HG02870 (cell line): ENCODE measurements around the gene PPP2R3B.

Experiments used
- ATAC-seq: cut with Tn5 transposase; IDR thresholded peaks from one replicate; pipeline ENCODE4 v1.9.1; 2021; ENCODE audit warnings: mild to moderate bottlenecking, moderate library complexity; ENCODE audit not compliant: unreplicated experiment

Gene PPP2R3B

GRCh38 chrX:372856-373640 lies 13.7 kb downstream of the PPP2R3B start:
- no peak for ATAC-seq

GRCh38 chrX:371907-372306 lies 14.8 kb downstream of the PPP2R3B start:
- ATAC-seq: no peak

GRCh38 chrX:370963-371745 lies 15.6 kb downstream of the PPP2R3B start:
- no peak for ATAC-seq

- no peak for ATAC-seq
Measured at GRCh38 chrX:370244-370962, 16.3 kb downstream of the PPP2R3B start.

GRCh38 chrX:369563-370101 lies 17.1 kb downstream of the PPP2R3B start:
- ATAC-seq: no peak

- no peak for ATAC-seq
Measured at GRCh38 chrX:368811-369562, 17.7 kb downstream of the PPP2R3B start.

- no peak for ATAC-seq
Measured at GRCh38 chrX:367866-368265, 18.8 kb downstream of the PPP2R3B start.

- ATAC-seq: no peak
Measured at GRCh38 chrX:367349-367748, 19.4 kb downstream of the PPP2R3B start.

GRCh38 chrX:363621-364375 lies 22.9 kb downstream of the PPP2R3B start:
- ATAC-seq: no peak

- no peak for ATAC-seq
Measured at GRCh38 chrX:362937-363620, 23.6 kb downstream of the PPP2R3B start.

- ATAC-seq: no peak
Measured at GRCh38 chrX:362351-362750, 24.4 kb downstream of the PPP2R3B start.

- ATAC-seq: no peak
Measured at GRCh38 chrX:361231-362145, 25.2 kb downstream of the PPP2R3B start.

GRCh38 chrX:360496-361150 lies 26.1 kb downstream of the PPP2R3B start:
- ATAC-seq: no peak

GRCh38 chrX:358651-359143 lies 28.0 kb downstream of the PPP2R3B start:
- no peak for ATAC-seq

GRCh38 chrX:357693-358471 lies 28.8 kb downstream of the PPP2R3B start:
- ATAC-seq: no peak

GRCh38 chrX:357035-357692 lies 29.5 kb downstream of the PPP2R3B start:
- no peak for ATAC-seq
